ENCODE results near the gene USB1.

Gene USB1

GRCh38 chr16:58035356-58036170, 34.4 kb downstream of the USB1 start:
- DNase-seq = no peak

- no peak for DNase-seq
Observed at GRCh38 chr16:58036943-58037342, 35.7 kb downstream of the USB1 start.

GRCh38 chr16:58037365-58038057, 36.3 kb downstream of the USB1 start:
- DNase-seq = no peak

GRCh38 chr16:58038219-58038641, 37.0 kb downstream of the USB1 start:
- DNase-seq = no peak

GRCh38 chr16:58039829-58040495, 38.8 kb downstream of the USB1 start:
- DNase-seq = no peak

GRCh38 chr16:58040496-58040846, 39.3 kb downstream of the USB1 start:
- DNase-seq = no peak

- DNase-seq = no peak
Observed at GRCh38 chr16:58040945-58041627, 39.9 kb downstream of the USB1 start.

- no peak for DNase-seq
Observed at GRCh38 chr16:58041628-58041955, 40.4 kb downstream of the USB1 start.

GRCh38 chr16:58042001-58042885, 41.0 kb downstream of the USB1 start:
- no peak for DNase-seq

GRCh38 chr16:58042886-58043515, 41.8 kb downstream of the USB1 start:
- no peak for DNase-seq

GRCh38 chr16:58043571-58044155, 42.5 kb downstream of the USB1 start:
- DNase-seq = no peak

GRCh38 chr16:58044266-58045019, 43.2 kb downstream of the USB1 start:
- no peak for DNase-seq

- no peak for DNase-seq
Observed at GRCh38 chr16:58045096-58045495, 43.9 kb downstream of the USB1 start.

GRCh38 chr16:58046054-58046881, 45.1 kb downstream of the USB1 start:
- no peak for DNase-seq

GRCh38 chr16:58046936-58047335, 45.7 kb downstream of the USB1 start:
- no peak for DNase-seq

- no peak for DNase-seq
Observed at GRCh38 chr16:58047557-58048348, 46.5 kb downstream of the USB1 start.

- no peak for DNase-seq
Observed at GRCh38 chr16:58048494-58049231, 47.5 kb downstream of the USB1 start.
